GM18867 (cell line): ENCODE data around the gene WFDC9.
"Not testable (repeated sequence)": the region's sequence is repeated elsewhere in the genome, so short reads cannot be mapped to it uniquely, and the experiment has no call there.

Source experiments
- ATAC-seq: cut with Tn5 transposase; IDR thresholded peaks from one replicate; pipeline ENCODE4 v1.9.1; 2021; ENCODE audit warnings: mild to moderate bottlenecking, moderate library complexity; ENCODE audit not compliant: unreplicated experiment

WFDC9 gene

DNA sequence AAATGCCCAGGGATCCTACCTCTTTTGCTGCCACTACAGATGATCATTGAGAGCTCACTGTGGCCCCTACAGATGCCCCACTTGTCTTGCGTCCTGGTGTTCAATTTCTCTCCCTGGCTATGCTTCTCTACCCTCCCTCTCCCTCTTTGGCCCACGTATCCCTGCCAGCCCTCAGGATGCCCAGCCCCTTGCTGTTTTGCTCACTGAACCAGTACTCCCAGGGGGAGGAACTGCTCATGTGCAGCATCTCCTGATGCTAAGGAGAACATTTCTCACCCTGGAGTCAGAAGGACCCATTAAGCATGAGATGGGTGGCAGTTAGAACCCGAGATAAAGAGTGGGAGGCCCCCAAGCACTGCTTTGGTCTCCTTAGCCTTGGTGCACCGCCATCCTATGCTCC, at the start of gene WFDC9:
WFDC9 (minus strand) TSS at position 101 of the 400 bp plus-strand sequence. CDS start 21,103 bp downstream, outside the sequence.
- ATAC-seq: no peak

DNA sequence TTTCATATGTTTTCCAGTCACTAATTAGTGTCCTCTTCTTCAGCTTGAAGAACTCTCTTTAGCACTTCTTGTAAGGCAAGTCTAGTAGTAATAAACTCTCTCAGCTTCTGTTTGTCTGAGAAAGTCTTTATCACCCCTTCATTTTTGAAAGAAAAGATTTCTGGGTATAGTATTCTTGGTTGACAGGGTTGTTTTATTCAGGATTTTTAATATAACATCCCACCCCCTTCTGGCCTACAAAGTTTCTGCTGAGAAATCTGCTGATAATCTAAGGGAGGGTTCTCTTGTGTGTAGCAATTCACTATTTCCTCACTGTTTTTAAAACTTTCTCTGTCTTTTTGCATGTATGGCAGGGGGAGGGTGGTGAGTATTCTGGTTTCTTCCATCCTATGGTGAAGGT, 48.6 kb upstream of the WFDC9 start:
- ATAC-seq: no peak

DNA sequence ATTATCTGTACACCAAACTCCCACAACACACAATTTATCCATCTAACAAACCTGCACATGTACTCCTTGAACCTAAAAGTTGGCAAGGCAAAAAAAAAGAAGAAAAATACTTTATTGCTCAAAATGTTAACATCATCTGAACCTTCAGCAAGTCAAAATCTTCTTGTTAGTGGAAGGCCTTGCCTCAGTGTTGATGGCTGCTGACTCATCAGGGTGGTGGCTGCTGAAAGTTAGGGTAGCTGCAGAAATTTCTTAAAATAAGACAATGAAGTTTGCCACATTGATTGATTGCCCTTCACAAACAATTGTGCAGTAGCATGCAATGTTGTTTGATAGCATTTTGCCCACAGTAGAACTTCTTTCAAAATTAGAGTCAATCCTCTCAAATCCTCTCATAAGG, 41.7 kb upstream of the WFDC9 start:
- ATAC-seq: no peak

DNA sequence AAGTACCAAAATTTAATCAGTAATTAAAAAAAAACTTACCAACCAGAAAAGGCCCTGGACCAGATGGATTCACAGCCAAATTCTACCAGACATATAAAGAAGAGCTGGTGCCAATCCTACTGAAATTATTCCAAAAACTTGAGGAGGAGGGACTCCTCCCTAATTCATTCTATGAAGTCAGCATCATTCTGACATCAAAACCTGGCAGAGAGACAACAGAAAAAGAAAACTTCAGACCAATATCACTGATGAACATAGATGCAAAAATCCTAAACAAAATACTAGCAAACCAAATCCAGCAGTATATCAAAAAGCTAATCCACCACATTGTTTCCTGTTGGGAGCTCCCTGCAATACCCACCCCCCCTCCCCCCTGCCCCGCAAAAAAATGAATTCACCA, 39.1 kb upstream of the WFDC9 start, which contains the start of gene WFDC11:
WFDC11 (minus strand) TSS at position 101 of the 400 bp plus-strand sequence. CDS start 19,639 bp downstream, outside the sequence.
- no peak for ATAC-seq

- not testable (repeated sequence) for ATAC-seq
Observed at GRCh38 chr20:45657038-45657437, 26.0 kb upstream of the WFDC9 start.

DNA sequence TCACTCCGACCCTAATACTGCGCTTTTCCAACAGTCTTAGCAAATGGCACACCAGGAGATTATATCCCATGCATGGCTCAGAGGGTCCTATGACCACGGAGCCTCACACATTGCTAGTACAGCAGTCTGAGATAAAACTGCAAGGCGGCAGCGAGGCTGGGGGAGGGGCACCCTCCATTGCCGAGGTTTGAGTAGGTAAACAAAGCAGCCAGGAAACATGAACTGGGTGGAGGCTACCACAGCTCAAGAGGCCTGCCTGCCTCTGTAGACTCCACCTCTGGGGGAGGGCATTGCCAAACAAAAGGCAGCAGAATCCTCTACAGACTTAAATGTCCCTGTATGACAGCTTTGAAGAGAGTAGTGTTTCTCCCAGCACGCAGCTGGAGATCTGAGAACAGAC, 20.6 kb upstream of the WFDC9 start:
- ATAC-seq: not testable (repeated sequence)

- no peak for ATAC-seq
Observed at GRCh38 chr20:45649312-45649863, 18.3 kb upstream of the WFDC9 start.

DNA sequence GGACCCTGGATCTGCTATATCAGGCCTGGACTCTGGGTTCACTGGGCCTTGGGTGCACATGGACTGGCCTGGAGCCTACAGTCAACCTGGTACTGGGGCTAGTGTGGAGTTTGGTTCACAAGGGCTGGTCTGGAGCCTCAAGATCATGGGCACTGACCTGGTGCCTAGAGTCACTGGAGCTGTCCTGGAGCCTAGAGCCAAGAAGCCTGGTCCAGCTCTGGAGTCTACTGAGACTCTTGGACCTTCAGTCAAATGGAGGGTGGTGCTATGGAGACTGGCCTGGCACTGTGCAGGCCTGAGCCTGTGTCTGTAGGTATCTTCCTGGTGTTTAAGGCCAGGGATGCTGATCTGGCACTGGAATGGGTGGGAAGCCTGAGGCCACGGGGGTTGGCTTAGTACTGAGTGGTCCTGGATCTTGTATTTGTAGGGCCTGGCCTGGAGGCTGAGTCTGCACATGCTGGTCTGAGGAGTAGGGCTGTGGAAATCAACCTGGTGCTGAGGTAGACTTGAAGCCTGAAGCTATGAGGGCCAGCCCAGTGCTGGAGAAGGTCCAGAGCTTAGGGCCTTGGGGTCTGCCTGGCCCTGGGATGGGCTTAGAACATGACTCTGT, 16.5 kb upstream of the WFDC9 start:
- ATAC-seq: no peak

DNA sequence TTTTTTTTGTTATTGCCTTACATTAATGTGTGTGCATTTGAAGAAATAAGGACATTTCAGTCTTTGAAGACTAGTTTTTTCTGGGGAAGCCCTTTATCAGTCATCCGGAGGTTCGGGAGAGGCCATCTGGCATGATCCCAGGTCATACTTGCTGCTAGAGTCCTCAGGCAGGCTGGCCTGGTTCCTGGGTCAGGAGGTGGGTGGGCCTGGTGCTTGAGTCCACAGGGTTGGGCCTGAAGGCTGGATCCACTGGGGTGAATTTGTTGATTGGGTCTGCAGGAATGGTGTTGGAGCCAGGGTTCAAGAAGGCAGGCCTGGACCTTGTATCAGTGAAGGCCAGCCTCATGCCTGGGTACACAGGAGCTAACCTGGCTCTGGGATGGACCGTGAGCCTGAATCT, 15.8 kb upstream of the WFDC9 start:
- ATAC-seq: no peak

DNA sequence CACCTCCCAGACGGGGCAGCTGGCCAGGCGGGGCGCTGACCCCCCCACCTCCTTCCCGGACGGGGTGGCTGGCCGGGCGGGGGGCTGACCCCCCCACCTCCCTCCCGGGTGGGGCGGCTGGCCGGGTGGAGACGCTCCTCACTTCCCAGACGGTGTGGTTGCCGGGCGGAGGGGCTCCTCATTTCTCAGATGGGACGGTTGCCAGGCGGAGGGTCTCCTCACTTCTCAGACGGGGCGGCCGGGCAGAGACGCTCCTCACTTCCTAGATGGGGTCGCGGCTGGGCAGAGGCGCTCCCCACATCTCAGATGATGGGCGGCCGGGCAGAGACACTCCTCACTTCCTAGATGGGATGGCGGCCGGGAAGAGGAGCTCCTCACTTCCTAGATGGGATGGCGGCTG, 14.8 kb upstream of the WFDC9 start:
- ATAC-seq: not testable (repeated sequence)

DNA sequence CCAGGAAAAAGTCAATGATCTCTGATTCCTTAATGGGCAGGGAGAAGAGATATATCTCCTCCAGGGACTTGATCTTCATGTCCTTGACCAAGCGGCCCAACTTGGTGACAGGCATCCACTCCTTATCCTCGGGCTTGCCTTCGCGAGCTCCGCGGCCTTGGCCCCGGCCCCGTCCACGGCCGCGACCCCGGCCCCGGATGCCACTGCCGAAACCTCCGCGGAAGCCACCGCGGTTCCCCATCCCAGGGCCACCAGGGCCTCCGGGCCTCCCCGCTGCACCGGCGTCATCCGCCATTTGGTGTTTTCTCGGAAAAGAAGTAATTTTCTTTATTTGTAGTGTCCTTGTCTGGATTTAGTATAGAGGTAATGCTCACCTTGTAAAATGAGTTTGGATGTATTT, 10.0 kb upstream of the WFDC9 start:
- ATAC-seq: not testable (repeated sequence)

GRCh38 chr20:45639687-45640086, 8.6 kb upstream of the WFDC9 start:
- ATAC-seq: no peak

GRCh38 chr20:45636513-45636912, 5.4 kb upstream of the WFDC9 start:
- no peak for ATAC-seq

DNA sequence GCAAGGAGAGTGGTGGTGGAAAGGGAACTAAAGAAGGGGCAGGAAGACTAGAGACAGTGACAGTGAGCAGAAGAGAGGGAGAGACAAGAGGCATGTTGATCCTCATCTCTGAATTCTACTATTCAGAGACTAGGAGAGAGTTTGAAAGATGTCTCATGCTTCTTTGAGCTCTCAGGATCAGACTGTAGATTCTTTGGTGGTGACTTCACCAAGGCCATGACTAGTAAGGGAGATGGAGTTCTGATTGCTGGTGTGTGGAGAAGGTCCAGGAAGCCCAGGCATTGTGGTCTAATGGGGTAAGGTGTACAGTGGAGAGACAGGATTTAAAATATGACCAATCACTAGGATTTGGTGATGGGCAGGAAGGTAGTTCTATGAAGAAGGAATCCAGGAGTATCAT, 713 bp downstream of the WFDC9 start:
- no peak for ATAC-seq

DNA sequence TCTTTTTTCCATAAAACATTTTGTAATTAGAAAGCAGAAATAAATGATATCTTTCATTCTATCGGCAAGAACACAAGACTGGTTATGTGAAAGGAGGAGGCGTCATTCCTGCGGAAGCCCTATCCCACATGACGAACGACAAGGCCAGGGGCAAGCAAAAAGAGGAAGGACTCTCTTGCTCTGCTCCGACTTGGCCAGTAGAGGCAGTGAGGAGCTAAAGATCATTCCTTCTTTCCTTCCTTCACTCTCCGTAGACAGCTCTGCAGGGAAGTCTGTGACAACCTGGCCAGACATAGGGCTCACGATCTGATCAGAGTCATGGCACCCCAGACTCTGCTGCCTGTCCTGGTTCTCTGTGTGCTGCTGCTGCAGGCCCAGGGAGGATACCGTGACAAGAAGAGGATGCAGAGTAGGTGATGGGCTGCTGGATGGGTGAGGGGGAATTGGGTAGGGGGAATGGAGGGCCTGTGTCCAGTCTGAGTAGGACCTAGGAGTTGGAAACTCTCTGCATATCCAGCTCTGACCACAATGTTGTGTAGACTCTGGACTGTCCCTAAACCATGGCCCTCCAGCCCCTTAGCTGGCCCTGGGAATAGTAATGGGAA, 1.5 kb downstream of the WFDC9 start, which contains the start of gene WFDC10A:
WFDC10A (plus strand) TSS at position 244 of the 605 bp plus-strand sequence; CDS start at position 319, 75 bp downstream.
- ATAC-seq: no peak

- ATAC-seq: no peak
Observed at GRCh38 chr20:45626540-45626939, 4.5 kb downstream of the WFDC9 start.

DNA sequence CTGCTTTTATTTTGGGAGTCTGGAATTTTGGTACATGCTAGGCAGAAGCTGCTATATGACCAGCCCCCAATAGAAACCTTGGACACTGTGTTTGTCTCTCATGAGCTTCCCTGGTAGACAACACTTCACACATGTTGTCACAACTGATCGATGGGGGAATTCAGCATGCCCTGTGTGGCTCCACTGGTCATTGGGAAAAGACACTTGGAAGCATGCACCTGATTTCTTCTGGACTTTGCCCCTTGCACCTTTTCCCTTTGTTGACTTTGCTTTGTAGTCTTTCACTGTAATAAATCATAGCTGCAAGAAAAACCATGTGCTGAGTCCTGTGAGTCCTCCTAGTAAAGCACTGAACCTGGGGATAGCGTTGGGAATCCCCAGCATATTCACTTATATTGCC, 9.5 kb downstream of the WFDC9 start:
- ATAC-seq: no peak

GRCh38 chr20:45617591-45617990, 13.5 kb downstream of the WFDC9 start:
- ATAC-seq: no peak

DNA sequence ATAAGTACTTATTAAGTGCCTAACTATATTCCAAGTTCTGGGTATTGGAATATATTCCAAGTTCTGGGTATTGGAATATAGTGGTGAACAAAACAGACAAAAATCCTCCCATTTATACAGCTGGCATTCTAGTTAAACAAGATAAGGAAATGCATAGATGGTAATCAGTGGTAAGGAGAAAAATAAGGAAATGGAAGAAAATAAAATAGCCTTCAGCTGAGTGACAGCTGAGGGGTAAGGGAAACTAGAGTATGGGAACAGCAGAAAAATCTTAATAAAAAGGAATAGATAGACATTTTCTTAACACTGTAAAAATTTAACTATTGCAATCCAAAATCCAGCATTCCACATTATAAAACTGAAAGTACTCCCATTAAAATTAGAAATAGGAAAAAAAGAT, 18.8 kb downstream of the WFDC9 start:
- ATAC-seq: no peak

GRCh38 chr20:45611054-45611453, 20.0 kb downstream of the WFDC9 start:
- no peak for ATAC-seq

DNA sequence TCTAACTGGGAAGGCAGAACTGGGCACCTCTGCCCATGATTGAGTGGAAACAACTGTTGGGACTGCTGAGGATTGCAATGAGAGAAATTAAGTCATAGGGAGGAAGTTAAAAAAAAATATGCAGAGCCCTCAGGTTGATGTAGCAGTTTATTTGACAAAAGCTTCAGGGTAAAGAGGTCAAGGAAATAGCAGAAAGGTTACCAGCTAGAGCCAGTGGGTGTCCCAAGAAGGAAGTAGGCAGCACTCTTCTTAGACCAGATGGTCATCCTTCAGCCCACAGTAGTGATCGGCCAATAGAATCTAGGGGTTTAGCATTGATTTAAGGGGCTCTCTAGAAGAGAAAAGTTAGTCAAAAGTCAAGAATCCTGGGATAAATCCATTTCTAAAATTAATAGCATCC, 23.3 kb downstream of the WFDC9 start:
- no peak for ATAC-seq

DNA sequence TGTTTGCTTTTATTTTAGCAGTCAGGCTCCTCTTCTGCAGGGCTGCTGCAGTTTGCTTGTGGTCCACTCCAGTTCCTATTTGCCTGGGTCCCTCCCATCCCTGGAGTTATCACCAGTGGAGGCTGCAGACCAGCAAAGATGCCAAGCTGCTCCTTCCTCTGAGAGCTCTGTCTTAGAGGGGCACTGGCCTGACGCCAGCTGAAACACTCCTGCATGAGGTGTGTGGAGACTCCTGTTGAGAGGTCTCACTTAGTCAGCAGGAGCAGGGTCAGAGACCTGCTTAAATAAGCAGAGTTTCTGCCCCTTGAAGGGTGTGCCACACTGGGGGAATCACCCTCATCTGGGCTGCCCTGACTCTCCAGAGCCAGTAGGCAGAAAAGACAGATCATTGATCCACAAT, 35.8 kb downstream of the WFDC9 start:
- ATAC-seq: no peak
